HG02798 (cell line): ENCODE data around the gene GCG.

Experiments used
- ATAC-seq: cut with Tn5 transposase; IDR thresholded peaks from one replicate; pipeline ENCODE4 v1.9.1; 2021; ENCODE audit warnings: mild to moderate bottlenecking; ENCODE audit not compliant: unreplicated experiment, poor library complexity

The GCG gene

DNA sequence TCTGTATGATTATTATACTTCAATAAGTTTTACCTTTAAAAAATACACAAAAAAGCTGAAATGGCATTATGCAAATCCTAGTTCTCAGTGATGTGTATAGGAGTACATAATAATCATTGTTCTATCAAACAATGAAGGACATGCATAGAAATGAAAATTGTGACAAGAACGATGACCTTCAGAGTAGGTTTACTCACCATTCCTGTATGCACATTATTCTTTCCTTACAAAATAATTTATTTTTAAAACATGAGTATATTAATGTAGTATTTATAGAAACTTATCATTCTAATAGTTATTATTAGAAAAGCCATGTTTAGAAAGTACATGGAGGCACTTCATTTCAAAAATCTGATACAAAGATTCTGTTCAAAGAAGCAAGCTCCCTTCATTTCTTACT lies 45.3 kb downstream of the GCG start:
- no peak for ATAC-seq

DNA sequence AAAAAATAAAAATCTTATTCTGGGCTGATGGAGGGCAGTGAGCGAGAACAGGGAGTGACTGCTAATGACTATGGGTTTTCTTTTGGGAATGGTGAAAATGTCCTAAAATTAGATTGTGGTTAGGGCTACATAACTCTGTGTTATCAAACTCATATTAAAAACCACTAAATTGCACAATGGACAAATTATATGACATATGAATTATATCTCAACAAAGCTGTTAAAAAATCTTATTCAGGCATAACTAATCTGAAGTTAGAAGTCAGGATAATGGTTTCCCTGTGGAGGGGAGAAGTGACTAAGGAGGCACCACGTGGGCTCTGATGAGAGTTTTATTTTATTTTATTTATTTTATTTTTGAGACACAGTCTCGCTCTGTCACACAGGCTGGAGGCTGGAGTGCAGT lies 45.9 kb downstream of the GCG start:
- ATAC-seq, result no peak

DNA sequence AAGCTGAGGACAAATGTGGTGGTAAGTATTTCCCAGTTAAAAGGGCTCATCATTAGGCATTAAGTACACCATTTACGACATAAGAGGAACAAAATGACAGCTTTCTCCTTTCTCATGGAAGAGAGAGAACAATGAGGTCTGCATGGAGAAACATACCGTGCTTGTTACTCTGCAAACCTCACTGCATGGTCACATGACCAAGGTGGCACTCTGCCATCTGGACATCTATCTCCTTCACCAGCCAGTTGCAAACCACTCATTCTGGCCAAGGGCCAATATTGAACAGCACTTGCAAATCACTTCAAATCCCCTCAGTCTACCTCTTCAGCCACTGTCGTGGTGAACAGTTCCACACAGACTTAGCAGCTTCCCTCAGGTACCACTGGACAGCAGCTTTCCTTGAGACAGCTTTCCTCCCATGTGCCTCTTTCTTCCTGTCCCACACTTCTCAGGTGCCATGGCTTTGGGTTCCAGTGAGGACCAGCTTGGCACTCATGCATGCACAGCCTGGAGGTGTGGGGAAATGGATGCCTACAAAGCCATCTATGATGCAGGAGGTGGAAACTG lies 48.5 kb downstream of the GCG start:
- ATAC-seq, result no peak

DNA sequence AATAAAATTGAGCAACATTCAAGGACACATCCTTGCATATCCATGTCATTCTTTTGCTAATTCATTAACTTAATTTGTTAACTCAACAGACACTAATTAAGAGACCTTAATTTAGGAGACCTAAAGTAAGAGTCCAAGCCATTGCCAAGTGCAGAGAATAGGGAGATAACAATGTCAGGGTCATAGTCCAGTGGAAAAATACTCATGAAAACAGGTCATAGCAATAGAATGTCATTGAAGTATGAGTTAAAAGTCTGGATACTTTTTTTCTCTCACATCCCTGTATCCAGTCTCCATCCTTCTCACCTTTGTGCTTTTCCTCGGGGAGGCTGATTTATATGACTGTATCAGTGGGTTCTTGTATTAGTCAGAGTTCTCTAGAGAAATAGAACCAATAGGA lies 51.5 kb downstream of the GCG start:
- no peak for ATAC-seq

DNA sequence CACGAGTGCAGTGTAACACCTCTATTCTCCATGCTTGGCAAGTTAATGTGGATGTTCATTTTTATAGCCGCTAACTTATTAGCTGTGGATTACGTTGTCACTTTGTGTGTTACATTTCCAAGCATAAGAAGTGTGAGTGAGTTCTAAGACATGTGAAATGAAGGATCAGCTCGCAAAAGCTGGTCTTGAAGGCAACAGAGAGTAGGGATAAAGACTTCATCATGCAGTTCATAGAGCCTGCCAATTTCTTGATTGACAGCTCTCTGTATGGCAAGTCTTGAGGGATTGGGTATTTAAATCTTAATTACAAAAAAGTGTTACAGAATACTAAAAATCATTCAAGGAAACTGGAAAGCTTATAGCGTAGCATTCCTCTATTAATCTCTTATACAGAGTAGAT lies 52.2 kb downstream of the GCG start:
- ATAC-seq, result no peak
